ENCODE results near the gene CNBD2. TPM values are rescaled to one million over a fixed set of nuclear protein-coding genes. Genes with fewer than 3 reads are reported as not detected.
A peak's percentile ranks its signal among the peaks of the same experiment; 100 is the strongest.

Gene CNBD2
- total RNA-seq, 4 donors from 2014 or later, result 0.90 to 13.2 (median 12.9) TPM; not detected in 1

DNA sequence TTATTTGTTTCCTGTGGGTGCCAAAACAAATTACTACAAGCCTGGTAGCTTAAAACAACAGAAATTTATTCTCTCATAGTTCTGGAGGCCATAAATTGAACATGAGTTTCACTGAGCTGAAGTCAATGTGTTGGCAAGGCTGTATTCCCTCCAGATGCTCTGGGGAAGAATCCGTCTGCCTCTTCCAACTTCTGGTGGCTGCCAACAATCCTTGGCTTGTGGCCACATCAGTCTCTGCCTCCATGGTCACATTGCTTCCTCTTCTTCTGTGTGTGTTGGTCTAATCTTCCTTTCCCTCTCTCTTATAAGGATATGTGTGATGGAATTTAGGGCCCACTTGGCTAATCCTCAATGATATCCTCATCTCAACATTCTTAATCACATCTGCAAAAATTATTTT, 93.4 kb downstream of the CNBD2 start:
- Histone ChIP-seq H3K9me3 (peaks cover 0 to 6% (median 0%) of the 10 kb centered on the region in 4 donors), H3K27ac (no peak overlapping the region), H3K27me3 (no peaks in the 10 kb centered on the region), H3K36me3 (no peaks in the 10 kb centered on the region), H3K4me1 (peaks cover 0 to 18% (median 12%) of the 10 kb centered on the region in 4 donors), H3K4me3 (no peak overlapping the region)
- TF ChIP-seq EP300 (IDR thresholded peaks at IDR 0.05) (no peak), POLR2A (IDR thresholded peaks at IDR 0.05) (no peak)
- TF ChIP-seq, protein P1, sequence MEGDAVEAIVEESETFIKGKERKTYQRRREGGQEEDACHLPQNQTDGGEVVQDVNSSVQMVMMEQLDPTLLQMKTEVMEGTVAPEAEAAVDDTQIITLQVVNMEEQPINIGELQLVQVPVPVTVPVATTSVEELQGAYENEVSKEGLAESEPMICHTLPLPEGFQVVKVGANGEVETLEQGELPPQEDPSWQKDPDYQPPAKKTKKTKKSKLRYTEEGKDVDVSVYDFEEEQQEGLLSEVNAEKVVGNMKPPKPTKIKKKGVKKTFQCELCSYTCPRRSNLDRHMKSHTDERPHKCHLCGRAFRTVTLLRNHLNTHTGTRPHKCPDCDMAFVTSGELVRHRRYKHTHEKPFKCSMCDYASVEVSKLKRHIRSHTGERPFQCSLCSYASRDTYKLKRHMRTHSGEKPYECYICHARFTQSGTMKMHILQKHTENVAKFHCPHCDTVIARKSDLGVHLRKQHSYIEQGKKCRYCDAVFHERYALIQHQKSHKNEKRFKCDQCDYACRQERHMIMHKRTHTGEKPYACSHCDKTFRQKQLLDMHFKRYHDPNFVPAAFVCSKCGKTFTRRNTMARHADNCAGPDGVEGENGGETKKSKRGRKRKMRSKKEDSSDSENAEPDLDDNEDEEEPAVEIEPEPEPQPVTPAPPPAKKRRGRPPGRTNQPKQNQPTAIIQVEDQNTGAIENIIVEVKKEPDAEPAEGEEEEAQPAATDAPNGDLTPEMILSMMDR (IDR thresholded peaks at IDR 0.05), result no peak
- DNase-seq (ENCODE audit: low spot score in 2 of 2), result no peak
- WGBS, 2 donors, result 19 to 25% methylated on average over 1 of the region's 1 CpG

DNA sequence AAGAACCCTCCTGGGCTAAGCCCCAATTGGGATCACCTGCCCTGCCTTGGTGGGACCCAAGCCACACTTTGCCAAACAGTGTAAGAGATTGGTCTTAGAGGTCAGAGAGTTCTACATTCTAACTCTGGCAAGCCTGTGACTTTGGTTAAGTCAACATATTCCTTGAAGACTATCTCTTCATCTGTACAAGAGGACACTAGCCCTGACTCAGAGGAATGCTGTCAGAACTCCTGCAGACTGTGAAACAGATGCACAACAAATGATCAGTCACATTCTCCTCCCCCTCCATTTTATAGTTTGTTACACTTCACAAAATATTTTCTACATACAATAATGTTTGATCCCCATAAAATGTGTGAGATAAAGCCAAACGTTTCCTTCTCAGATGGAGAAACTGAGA, 94.4 kb downstream of the CNBD2 start:
- peaks cover 0 to 18% (median 12%) of the 10 kb centered on the region in 4 donors for H3K4me1 ChIP-seq
- WGBS, 2 donors, result 79 to 82% methylated on average over 1 of the region's 1 CpG
- no peak overlapping the region for H3K4me3 ChIP-seq
- DNase-seq (ENCODE audit: low spot score in 2 of 2), result no peak
- peaks cover 0 to 6% (median 0%) of the 10 kb centered on the region in 4 donors for H3K9me3 ChIP-seq
- H3K36me3 ChIP-seq, result no peaks in the 10 kb centered on the region
- no peaks in the 10 kb centered on the region for H3K27me3 ChIP-seq
- H3K27ac ChIP-seq, result no peak overlapping the region
- TF ChIP-seq EP300 (IDR thresholded peaks at IDR 0.05) (no peak), POLR2A (IDR thresholded peaks at IDR 0.05) (no peak)
- TF ChIP-seq, protein P1 (IDR thresholded peaks at IDR 0.05), result no peak

DNA sequence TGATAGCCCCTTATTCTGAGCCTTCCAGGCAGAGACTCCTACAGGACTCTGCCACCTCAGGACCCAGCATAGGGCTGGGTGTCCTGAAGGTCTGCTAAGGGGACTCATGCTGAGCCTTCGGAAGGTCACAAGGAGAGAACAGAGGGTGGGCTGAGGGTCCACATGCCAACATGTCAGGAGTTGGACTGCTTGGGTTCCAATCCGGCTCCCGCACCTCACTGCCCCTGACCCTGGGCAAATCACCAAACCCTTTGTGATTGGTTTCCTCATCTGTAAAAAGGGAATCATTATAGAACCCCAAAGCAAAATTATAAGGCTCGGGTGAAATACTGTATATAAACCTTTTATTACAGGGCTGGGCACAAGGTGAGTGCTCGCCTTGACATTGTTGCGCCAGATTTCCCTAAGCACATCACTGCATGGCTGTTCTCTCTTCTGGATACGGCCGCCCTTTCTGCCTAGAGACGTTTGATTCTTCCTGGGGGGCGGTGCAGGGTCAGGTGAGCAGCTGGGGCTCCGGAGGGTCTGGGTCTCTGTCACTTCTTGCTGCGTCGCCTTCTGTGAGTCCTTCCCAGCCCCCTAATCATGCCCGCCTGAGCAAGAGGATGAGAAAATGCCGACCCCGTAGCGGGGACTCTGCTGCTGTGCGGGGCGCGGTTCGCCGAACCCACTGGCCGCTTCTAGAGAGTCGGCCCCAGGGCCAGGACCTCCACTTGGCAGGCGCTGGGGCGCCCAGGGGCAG, 95.7 kb downstream of the CNBD2 start:
- TF ChIP-seq, protein P1 (IDR thresholded peaks at IDR 0.05), result no peak
- no peak for TF ChIP-seq EP300 (IDR thresholded peaks at IDR 0.05)
- no peak for TF ChIP-seq POLR2A (IDR thresholded peaks at IDR 0.05)
- no peak for DNase-seq (ENCODE audit: low spot score in 2 of 2)
- H3K4me3 ChIP-seq, result peak overlapping the region; percentile 40 to 69 (median 56)
- H3K27ac ChIP-seq, result peak overlapping the region; percentile 6 to 86 (median 84)
- peaks cover 0 to 18% (median 12%) of the 10 kb centered on the region in 4 donors for H3K4me1 ChIP-seq
- H3K9me3 ChIP-seq, result peaks cover 0 to 6% (median 0%) of the 10 kb centered on the region in 4 donors
- no peaks in the 10 kb centered on the region for H3K27me3 ChIP-seq
- 25 to 29% methylated on average over 19 to 24 of the region's 26 CpGs for WGBS, 2 donors
- H3K36me3 ChIP-seq, result no peaks in the 10 kb centered on the region

DNA sequence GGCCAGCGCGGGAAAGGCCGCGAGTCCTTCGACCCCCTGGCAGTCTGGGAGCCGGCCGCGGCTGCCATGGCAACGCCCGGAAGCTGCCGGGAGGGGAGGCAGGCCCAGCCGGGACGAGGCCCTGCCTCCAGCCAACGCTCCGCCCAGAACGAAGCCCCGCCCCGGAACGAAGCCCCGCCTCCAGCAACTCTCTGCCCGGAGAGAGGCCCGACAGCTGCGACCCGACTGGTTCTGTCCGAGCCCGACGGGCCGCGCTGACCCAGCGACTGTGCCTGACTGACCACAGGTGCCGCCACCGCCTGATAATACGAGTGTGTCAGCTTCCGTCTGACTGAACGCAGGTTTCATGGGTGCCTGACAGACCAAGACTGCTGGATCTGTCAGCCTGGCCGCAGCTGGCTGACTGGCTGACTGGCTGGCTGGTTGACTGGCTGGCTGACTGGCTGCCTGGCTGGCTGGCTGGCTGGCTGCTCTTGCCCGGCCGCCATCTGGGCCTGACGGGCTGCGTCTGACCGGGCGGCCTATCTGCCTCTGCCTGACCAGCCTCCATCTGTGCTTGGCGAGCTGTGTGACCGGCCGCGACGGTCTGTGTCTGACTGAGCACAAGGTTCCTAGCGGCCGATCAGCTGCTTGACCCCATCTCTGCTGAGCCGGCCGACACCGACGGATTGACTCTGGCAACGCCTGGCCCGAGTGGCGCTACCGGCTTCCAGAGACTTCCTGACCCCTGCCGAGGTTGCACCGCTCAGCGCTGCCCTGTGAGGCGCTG, 96.5 kb downstream of the CNBD2 start:
- 3 to 14% methylated on average over 24 to 28 of the region's 61 CpGs for WGBS, 2 donors
- Histone ChIP-seq H3K4me3 (peak overlapping the region; percentile 40 to 69 (median 56)), H3K9me3 (peaks cover 0 to 6% (median 0%) of the 10 kb centered on the region in 4 donors), H3K36me3 (no peaks in the 10 kb centered on the region), H3K4me1 (peaks cover 0 to 20% (median 12%) of the 10 kb centered on the region in 4 donors), H3K27me3 (no peaks in the 10 kb centered on the region), H3K27ac (peak overlapping the region in 3 of 4 donors; percentile 83 to 86 (median 85))
- DNase-seq (ENCODE audit: low spot score in 2 of 2), result peak; percentile 94 to 95
- peak; percentile 71 to 88 for TF ChIP-seq POLR2A (IDR thresholded peaks at IDR 0.05)
- TF ChIP-seq, protein P1 (IDR thresholded peaks at IDR 0.05), result peak in 1 of 5 experiments; percentile 15
- TF ChIP-seq EP300 (IDR thresholded peaks at IDR 0.05), result peak in 1 of 2 donors; percentile 83
